Left colon (tissue), 2 donors: ENCODE results near the gene TGFBR3L. TPM values are rescaled to one million over a fixed set of nuclear protein-coding genes. Genes with fewer than 3 reads are reported as not detected.
"Not testable (repeated sequence)": the region's sequence is repeated elsewhere in the genome, so short reads cannot be mapped to it uniquely, and the experiment has no call there.

Source experiments
- ATAC-seq: fragments of 200-7000 bp; cut with Tn5 transposase; one replicate; pipeline ENCODE4 v1.9.1; 2020; ENCODE audit warnings: mild to moderate bottlenecking, moderate library complexity
- DNase-seq, 2 donors: peaks; one replicate each; pipeline ENCODE4 v3.0.0-alpha.2; 2020
- intact Hi-C, 2 donors: fragments of 100-400 bp; cut with DNase I in 1 of 2; cut with micrococcal nuclease in 1 of 2; formaldehyde crosslinking; loops; one replicate each; pipeline versions ENCODE4 v1.11.2 to v1.14.0; 2022; cut with DNase I, micrococcal nuclease
- total RNA-seq, 2 donors: library from RNA; stranded (reverse); fragmentation: NEBNext Ultra II Directional; extraction: Animal tissue kit (Norgen Biotek cat#: 25700); gene quantifications; one replicate each; pipeline ENCODE4 v1.2.1, GENCODE V29; 2021
- donor health status: DM: no; HTN: no; CAD: no.
- donor health status: DM: yes; HTN: yes; CAD: no.

The TGFBR3L gene
- total RNA-seq, 2 donors from 2014 or later: 0.53 TPM; not detected in 1

DNA sequence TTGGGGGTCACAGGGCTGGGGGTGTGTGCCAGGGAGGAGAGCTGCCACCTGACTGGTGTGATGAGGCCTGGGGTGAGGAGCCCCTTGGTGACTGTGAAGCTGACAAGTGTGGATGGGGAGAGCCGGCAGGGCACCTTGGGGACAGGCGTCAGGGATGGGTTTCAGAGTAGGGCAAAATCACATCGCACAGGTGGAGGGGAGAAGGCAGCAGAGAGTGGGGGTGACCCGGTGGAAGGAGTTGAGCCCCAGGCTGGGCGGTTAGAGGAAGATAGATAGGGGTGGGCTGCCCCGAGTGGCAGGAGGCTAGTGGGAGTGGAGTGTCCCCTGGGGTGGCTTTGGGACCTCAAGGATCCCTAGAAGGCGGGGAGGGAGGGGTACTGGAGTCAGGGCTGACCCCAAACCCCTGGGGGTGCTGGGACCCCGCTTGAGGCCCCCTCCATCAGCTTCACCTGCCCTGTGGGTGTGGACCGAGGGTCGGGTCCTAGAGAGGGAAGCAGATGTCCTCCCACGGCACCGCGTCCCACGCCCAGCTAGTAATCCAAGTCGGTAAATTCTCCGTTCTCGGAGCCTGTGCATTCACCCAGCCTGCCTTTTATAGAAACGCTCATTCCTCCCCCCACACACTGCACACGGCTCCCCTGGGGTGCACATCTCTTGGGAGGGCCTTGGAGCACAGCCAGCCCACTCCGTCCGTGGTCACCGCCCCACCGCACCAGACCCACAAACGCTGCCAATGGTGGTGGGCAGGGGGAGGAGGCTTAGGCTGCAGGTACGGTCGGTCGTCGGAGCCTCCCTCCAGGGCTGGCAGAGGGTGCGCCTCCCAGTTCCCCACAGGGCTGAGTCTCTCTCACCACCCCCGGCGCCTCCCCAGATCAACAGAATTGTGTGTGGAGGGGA is 8.9 kb downstream of the TGFBR3L start:
- ATAC-seq (no peak), DNase-seq (peak in 1 of 2 donors; percentile 62)
- intact Hi-C loops: no loop called here

DNA sequence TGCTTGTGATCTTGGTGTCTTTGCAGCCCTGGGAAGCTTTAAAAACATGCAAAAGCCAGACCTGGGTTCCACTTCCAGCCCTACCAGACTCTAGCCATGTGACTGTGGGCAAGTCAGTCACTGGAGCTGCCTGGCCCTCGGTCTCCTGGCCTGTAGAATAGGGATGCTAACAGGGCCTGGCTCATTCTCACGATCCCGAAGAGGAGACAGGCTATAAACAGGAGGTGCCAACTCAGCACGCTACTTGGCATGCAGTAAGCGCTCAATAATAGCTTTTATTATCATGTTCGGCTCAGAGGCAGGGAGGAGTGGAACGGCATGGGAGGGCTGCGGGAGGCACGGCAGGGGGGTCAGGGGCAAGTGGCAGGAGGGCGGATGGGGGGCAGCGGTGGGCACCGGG is 9.6 kb downstream of the TGFBR3L start:
- peak in 1 of 2 donors; percentile 24 for DNase-seq
- intact Hi-C loops: no loop called here

DNA sequence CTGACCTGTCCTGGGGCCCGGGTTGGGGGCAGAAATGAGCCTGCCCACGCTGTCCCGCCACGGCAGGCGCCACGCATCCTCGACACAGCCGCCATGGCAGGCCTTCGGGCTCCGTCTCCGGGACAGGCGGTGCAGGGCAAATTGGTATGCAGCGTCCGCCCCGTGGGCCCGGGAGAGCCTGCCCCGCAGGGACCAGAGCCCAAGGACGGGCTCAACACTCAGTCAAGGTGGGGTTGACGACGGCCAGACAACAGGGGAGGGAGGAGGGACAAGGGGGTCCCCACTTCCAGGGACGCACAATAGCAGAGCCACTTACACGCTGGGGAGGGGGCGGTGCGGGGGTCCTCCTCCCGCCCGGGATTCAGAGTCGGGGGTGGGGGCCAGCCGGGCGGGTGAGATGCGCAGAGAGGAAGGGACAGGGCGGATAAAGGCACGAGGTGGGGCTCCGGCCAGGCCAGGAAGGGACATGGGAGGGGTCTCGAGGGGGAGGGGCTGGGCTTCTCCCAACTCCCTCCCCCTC is 10.1 kb downstream of the TGFBR3L start:
- intact Hi-C loops: no loop called here
- peak in 1 of 2 donors; percentile 31 for DNase-seq
- no peak for ATAC-seq

More for the DNA sequence above, 9.6 kb downstream of the TGFBR3L start:
- ATAC-seq: no peak

DNA sequence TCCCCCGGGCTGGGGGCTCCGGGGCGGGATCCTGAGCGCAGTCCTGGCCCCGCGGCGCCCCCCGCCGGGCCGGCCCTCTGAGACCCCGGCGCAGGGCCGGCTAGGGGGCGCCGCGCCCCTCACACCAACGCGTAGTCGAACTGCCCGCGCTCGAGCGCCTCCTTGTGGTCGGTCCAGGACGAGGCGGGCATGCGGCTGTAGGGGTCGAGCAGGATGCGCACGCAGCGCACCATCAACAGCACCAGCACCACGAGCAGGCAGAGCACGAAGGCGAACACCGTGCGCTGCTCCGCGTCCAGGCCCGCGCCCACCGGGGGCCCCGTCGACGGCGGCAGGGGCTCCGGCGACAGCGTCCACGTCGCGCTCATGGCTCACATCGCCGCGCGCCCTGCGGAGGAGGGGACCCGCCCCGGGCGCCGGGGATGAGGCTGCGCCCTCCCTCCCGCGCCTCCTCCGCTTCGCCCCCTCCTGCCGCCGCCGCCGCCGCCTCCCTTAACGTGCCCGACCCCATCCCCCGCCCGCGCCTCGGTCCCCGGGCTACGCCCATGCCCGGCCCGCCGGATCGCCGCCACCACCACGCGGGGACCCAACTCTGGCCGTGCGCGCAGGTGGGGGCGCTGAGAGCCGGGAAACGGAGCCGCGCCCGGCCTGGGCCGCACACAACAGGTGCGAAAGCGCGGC is 10.7 kb downstream of the TGFBR3L start:
- ATAC-seq (no peak), DNase-seq (peak; percentile 64 to 77)
- intact Hi-C loops: no loop called here

DNA sequence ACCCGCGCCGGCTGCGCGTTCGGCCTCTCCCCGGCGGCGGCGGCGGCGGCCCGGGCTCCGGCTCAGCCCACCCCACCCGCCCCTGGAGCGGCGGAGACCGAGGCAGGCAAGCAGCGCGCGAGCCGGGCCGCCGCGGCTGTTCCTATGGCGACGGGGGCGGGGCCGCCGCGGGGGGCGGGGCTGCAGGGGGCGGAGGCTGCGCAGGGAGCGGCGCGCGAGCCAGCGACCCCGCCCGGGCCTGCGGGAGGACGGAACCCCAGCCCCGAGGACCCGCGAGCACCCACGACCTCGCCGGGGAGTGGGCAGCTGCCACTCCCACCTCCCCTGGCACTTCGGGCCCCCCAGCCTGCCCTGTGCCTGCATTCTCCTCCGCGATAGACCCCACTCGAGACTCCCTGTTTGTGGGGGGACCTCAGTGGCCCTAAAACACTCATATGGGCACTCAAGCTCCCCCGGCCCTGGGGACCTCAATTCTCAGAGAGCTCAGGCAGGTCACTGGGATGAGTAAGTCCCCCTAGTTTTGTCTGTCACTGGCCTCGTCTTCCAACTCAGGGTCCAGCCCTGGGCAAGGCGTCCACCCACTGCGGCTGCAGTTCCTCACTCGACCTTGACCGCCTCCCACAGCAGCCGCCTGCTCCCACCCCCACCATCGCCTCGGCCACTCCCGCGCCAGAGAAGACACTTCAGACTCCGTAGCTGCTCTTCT is 11.5 kb downstream of the TGFBR3L start, which contains the start of gene CTXN1:
Gene CTXN1 (minus strand): TSS at position 115 of the 706 bp plus-strand sequence. CDS start 597 bp downstream, outside the sequence.
- intact Hi-C loops: no loop called here
- peak; percentile 48 to 82 for DNase-seq
- ATAC-seq: peak; percentile 66

DNA sequence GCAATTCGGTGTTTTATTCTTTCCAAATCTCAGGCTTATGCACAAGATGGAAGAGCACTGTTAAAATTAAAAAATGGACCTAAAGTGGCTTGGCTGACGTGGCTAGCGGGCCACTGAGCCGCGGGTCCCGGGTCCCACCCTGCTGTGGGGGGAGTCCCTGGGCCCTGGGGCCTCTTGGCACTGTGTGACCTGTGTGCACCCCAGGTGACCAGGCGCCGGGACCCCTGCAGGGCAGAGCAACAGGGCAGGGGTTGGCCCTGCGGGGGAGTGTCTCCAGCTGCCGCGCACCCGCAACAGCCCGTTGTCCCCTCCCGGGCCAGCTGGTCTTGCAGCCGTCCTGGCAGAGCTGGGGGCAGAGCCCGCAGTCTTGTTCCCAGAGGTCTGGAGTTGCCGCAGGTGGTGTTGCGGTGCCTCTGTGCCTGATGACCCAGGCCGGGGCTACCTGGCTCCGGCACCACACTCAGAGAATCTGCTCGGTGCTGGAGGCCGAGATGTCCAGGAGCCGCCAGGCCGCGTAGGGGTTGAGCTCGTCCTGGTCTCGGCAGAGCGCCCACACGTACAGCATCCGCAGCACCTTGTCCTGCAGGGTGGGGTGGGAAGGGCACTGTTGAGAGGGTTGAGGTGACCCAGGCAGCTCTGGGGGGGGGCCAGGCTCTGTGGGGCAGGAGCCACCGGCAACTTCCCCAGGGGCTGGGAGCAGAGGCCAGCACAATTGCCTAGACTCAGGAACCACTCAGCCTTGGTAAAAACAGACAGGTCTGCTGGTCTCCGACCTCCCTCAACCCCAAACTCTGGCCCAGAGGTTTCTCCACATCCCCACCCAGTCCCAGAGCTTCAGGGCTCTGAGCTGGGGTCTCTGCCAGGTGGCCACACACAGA is 12.3 kb downstream of the TGFBR3L start:
- intact Hi-C loops: no loop called here
- no peak for DNase-seq
- ATAC-seq: no peak

DNA sequence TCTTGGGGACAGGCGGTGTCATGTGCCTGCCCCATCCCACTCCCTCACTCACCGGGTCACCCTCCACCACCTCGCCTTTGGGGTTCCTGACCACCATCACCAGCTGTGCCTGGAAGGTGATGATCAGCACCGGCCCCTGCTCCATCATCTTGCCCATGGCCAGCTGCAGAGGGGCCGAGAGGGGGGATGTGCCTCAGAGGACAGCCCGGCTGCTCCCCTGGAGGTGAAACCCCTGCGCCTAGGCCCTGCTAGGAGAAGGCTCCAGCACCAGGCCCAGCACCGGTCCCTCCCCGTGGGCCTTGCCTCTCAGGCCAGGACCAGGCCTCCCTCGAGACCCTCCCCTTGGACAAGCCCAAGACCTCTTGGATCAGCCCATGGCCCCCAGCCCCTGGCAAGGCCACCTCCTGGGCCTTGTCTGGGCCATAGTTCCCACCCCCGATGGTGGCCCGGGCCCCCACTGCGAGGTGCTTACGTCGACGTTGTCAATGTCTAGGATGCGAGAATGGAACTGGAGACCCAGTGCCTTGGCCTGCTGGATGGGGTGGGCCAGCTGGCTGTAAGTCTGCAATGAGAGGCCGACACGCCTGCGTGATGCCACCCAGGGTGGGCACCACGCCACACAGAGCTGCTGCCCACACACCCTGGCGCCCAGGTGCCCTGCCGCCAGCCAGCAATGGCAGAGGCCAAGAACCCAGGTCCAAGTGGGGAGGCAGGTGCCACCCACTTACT is 13.1 kb downstream of the TGFBR3L start:
- intact Hi-C loops: no loop called here
- DNase-seq (no peak), ATAC-seq (no peak)

DNA sequence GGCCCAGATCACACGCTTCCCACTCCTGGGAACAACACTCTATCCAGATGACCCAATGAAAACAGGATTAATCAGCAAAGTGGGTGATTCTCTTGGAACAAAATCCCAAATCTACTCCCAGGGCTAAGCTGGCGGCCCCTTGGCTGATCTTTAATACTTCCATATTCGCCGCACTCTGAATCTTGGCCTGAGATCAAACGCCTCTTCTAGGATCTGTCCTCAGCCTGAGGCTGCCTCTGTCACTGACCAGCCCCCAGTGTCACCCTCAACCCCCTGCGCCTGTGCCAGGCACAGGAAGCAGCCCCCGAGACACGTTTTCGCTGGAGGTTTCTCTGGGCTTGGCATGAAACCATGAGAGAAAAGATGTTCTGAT is 13.7 kb downstream of the TGFBR3L start:
- intact Hi-C loops: no loop called here
- ATAC-seq (no peak), DNase-seq (no peak)

DNA sequence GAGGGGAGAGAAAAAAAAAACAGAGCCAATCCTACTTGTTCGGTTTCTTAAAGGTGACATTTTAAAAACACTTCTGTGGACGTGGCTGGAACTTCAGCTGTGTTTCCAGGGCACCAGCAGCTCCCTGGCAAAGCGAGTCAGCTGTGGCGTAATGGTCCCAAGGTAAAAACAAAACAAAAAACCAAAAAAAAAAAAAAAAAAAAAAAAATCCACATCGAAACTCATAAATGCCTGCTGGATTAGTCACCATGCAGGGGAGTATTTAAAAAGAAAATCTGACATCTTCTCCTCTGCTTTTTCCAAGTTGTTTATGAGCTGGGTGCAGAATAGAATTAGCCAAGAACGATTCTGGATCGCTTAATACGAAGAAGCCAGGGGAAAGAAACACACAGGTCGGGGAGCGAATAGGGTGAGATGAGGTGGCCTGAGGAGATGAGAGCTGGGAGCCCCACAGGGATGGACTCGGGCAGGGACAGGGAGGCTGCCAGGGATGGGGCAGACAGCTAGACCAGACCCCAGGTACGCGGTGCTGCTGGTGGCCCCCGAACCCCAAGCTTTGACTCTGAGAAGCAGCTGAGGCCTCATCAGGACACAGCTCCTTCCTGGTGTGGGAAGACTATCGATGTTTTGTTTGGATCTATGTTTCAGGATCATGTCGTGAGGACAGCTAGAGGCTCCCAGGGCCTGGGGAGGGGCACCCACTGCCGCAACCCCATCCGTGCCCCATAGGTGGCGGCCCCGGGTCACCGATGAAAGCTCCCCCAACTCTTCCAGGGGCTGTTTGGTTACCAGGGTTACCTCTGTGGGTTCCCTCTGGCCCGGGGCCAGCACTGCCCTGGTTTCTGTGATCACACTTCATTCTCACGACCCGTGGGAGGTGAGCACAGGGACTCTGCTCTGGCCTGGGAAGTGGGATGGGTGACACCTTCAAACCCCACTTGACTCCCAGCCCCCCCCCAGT is 14.4 kb downstream of the TGFBR3L start:
- intact Hi-C loops: no loop called here
- peak in 1 of 2 donors; percentile 57 for DNase-seq
- ATAC-seq: no peak

DNA sequence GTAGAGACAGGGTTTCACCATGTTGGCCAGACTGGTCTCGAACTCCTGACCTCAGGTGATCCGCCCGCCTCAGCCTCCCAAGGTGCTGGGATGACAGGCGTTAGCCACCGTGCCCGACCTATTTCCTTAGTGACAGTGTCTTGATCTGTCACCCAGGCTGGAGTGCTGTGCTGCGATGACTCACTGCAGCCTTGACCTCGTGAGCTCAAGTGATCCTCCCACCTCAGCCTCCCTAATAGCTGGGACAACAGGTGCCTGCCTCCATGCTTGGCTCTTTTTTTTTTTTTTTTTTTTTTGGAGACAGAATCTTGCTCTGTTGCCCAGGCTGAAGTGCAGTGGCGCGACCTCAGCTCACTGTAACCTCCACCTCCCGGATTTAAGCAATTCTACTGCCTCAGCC is 15.4 kb downstream of the TGFBR3L start:
- ATAC-seq, intact Hi-C loops, DNase-seq: not testable (repeated sequence)

DNA sequence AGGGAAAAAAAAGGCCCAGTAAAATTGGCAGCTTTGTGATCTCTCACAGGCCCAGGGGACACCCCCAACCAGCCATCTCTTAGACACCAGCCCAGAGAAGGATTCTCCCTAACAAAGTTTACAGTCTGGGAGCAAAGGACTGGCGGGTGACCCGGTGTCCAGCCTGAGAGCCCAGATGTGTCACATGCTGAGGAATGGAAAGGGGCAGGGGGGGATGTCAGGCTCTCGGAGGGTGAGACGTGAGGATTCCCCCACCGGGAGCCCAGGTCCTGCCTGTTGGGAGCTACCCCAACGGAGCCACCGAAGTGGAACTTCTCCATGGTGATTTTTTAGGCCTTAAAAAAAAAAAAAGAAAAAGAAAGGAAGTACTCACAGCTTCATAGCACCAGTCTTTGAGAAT is 16.1 kb downstream of the TGFBR3L start:
- ATAC-seq (no peak), DNase-seq (no peak)
- intact Hi-C loops: no loop called here

DNA sequence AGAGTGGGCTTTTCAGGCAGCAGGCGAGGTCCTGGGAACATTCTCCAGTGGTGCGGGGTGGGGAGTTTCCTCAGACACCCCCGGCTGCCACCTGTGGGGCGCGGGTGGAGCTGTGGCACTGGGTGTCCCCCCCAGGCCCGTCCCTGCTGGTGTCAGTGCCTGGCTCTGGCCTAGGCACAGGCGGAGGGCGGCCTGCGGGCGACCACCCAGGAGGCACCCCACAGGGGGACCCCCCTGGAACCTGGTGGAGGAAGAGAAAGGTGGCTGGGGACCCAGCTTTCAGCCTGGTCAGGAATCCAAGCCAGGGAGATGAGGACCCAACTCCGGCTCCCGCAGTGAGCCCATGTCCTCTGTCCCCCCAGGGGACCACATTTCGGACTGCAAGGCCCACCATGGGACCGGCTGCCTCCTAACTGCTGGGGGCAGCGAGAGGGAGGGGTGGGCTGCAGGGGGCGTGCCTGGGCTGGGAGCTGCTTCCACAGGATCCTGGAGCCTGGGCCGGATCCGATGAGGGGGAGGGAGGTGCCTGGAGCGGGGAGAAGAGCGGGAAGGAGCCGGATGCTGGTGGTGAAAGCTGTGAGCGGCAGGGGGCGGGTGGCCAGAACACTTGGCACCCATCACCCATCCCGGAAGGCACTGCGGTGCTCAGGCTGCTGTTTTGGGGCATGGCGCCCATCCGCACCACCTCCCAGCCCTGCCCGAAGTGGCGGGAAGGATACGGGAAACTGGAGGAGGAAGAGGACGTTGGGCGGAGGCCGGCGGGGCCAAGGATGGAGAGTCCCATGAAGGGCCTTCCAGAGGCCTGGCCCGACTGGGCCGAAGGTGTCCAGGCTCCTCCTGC is 16.8 kb downstream of the TGFBR3L start:
- DNase-seq (no peak), ATAC-seq (no peak)
- intact Hi-C loops: no loop called here

DNA sequence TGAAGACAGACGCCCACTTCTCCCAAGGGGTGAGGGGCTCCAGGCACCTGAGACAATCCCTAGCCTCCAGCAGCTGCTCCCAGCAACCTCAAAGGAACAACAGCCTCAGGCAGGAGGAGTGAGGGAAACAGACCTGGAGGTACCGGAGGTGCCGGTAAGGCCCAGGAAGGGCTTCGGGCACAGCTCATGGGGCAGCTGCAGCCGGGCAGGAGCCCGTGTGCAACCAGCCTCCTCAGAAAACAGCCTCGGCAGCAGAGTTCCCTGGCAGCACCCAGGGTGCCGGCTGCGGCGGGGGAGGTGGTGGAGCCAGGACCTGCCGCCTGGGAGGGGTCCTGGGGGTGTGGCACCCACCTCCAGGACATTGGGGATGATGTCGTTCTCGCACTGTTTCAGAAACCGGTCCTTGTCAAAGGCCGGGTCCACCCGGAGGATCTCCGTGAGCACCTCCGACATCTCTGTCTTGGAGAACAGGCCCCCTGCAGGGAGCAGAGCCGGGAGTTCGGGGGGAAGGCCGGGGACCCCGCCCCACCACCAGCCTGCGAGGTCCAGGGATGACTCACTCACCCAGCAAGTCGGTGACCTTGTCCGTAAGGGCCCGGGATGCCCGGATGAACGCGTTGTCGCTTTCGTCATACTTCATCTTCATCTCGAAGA is 17.8 kb downstream of the TGFBR3L start:
- DNase-seq (no peak), ATAC-seq (no peak)
- intact Hi-C loops: no loop called here

DNA sequence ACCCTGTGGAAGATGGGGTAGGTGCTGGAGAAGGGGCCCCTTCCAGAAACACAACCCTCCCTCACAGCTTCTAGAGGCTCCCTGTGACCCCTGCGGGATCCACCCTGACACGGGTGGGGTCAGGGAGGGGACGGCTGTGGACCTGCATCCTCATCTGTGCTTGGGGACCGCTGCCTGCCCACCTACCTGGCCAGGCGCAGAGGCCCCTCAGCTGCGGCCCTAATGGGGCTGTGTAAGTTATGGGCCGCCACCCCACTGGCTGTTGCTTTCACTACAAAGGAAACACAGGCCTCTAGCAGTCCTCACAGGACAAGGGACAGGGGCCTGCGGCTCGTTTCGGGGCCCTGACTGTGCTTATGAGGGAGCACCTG is 18.3 kb downstream of the TGFBR3L start:
- no peak for ATAC-seq
- no peak for DNase-seq
- intact Hi-C loops: no loop called here

DNA sequence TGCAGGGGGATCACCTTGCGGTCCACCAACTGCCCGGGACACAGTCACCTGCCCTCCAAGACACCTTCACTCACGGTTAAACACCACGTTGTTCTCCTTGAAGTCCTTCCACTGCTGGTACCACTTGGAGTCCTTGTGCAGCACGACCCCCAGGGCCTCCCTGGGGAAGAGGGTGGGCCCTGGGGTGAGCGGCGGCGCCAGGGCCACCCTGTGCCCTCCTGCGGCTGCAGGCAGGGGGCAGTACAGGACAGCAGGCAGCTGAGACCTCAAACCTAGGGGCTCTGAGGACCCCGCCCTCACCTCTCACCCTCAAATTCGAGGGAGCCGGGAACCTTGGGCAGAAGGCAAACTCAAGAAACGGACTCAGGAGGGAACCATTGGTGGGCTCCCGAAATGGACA is 18.8 kb downstream of the TGFBR3L start:
- ATAC-seq (no peak), DNase-seq (no peak)
- intact Hi-C loops: no loop called here
